Ectodermal cell (in vitro differentiated cells): ENCODE results near the gene UQCRC1.

Experiments used
- H3K27ac ChIP-seq: 2 replicates; pipeline ENCODE4 v1.7.0; 2013; ENCODE audit warnings: mild to moderate bottlenecking, low read depth, low read length; ENCODE audit not compliant: insufficient read depth, poor library complexity, severe bottlenecking
- H3K27me3 ChIP-seq: 2 replicates; pipeline ENCODE4 v1.7.0; 2013; ENCODE audit warnings: mild to moderate bottlenecking, low read length; ENCODE audit not compliant: insufficient read depth, control insufficient read depth, poor library complexity, severe bottlenecking
- H3K36me3 ChIP-seq: one replicate; pipeline ENCODE4 v1.7.0; 2013; ENCODE audit warnings: low read length; ENCODE audit not compliant: control insufficient read depth, insufficient read depth
- H3K4me1 ChIP-seq: one replicate; pipeline ENCODE4 v1.7.0; 2013; ENCODE audit warnings: low read length; ENCODE audit not compliant: control insufficient read depth, insufficient read depth
- H3K4me3 ChIP-seq: 2 replicates; pipeline ENCODE4 v1.7.0; 2013; ENCODE audit warnings: low read depth, low read length, control low read depth; ENCODE audit not compliant: insufficient read depth
- H3K9me3 ChIP-seq: 2 replicates; pipeline ENCODE4 v1.7.0; 2013; ENCODE audit warnings: mild to moderate bottlenecking, low read length, moderate library complexity; ENCODE audit not compliant: control insufficient read depth
- WGBS, 2 experiments: methylation state at CpG; one replicate each; pipeline ENCODE4 v1.1.7; 2013; ENCODE audit warnings: missing lambda C conversion rate in 2 of 2; 5-methylcytosine and 5-hydroxymethylcytosine counted together

The UQCRC1 gene

GRCh38 chr3:48592519-48593087, 16.8 kb downstream of the UQCRC1 start:
- 93 to 95% methylated on average over 21 of the region's 21 CpGs for WGBS, 2 experiments

GRCh38 chr3:48591886-48592518, 17.4 kb downstream of the UQCRC1 start:
- no peaks in the 10 kb centered on the region for H3K36me3 ChIP-seq
- H3K4me3 ChIP-seq, result no peak overlapping the region
- no peak overlapping the region for H3K27ac ChIP-seq
- peaks cover 20% of the 10 kb centered on the region for H3K4me1 ChIP-seq
- peaks cover 18% of the 10 kb centered on the region for H3K27me3 ChIP-seq
- 95% methylated on average over 22 of the region's 22 CpGs for WGBS, 2 experiments
- H3K9me3 ChIP-seq, result no peaks in the 10 kb centered on the region

More at GRCh38 chr3:48592519-48593087, 16.8 kb downstream of the UQCRC1 start:
- H3K4me1 ChIP-seq, result peaks cover 20% of the 10 kb centered on the region
- H3K27me3 ChIP-seq, result peaks cover 18% of the 10 kb centered on the region
- H3K27ac ChIP-seq, result no peak overlapping the region
- no peaks in the 10 kb centered on the region for H3K9me3 ChIP-seq
- H3K4me3 ChIP-seq, result no peak overlapping the region
- no peaks in the 10 kb centered on the region for H3K36me3 ChIP-seq

- no peaks in the 10 kb centered on the region for H3K36me3 ChIP-seq
- 93 to 96% methylated on average over 14 of the region's 14 CpGs for WGBS, 2 experiments
- H3K27ac ChIP-seq, result no peak overlapping the region
- H3K27me3 ChIP-seq, result peaks cover 18% of the 10 kb centered on the region
- H3K9me3 ChIP-seq, result no peaks in the 10 kb centered on the region
- no peak overlapping the region for H3K4me3 ChIP-seq
- peaks cover 20% of the 10 kb centered on the region for H3K4me1 ChIP-seq
Observed at GRCh38 chr3:48591436-48591835, 18.0 kb downstream of the UQCRC1 start.

- H3K9me3 ChIP-seq, result no peaks in the 10 kb centered on the region
- no peaks in the 10 kb centered on the region for H3K27me3 ChIP-seq
- H3K4me1 ChIP-seq, result no peaks in the 10 kb centered on the region
- WGBS, 2 experiments, result 90 to 91% methylated on average over 15 of the region's 15 CpGs
- H3K4me3 ChIP-seq, result no peak overlapping the region
- no peak overlapping the region for H3K27ac ChIP-seq
- no peaks in the 10 kb centered on the region for H3K36me3 ChIP-seq
Observed at GRCh38 chr3:48588230-48588629, 21.2 kb downstream of the UQCRC1 start.

GRCh38 chr3:48587686-48588085, 21.8 kb downstream of the UQCRC1 start:
- no peaks in the 10 kb centered on the region for H3K9me3 ChIP-seq
- no peaks in the 10 kb centered on the region for H3K36me3 ChIP-seq
- H3K4me1 ChIP-seq, result no peaks in the 10 kb centered on the region
- H3K27me3 ChIP-seq, result no peaks in the 10 kb centered on the region
- H3K27ac ChIP-seq, result no peak overlapping the region
- WGBS, 2 experiments, result 94% methylated on average over 11 of the region's 11 CpGs
- no peak overlapping the region for H3K4me3 ChIP-seq

- 93 to 94% methylated on average over 8 of the region's 8 CpGs for WGBS, 2 experiments
- Histone ChIP-seq H3K27ac (no peak overlapping the region), H3K27me3 (no peaks in the 10 kb centered on the region), H3K4me3 (no peak overlapping the region), H3K4me1 (no peaks in the 10 kb centered on the region), H3K9me3 (no peaks in the 10 kb centered on the region), H3K36me3 (no peaks in the 10 kb centered on the region)
Observed at GRCh38 chr3:48585411-48585810, 24.0 kb downstream of the UQCRC1 start.

GRCh38 chr3:48584836-48585235, 24.6 kb downstream of the UQCRC1 start:
- Histone ChIP-seq H3K9me3 (no peaks in the 10 kb centered on the region), H3K36me3 (no peaks in the 10 kb centered on the region), H3K4me1 (no peaks in the 10 kb centered on the region), H3K4me3 (no peak overlapping the region), H3K27me3 (no peaks in the 10 kb centered on the region), H3K27ac (no peak overlapping the region)
- WGBS, 2 experiments, result 93 to 94% methylated on average over 9 of the region's 9 CpGs

GRCh38 chr3:48581621-48582481, 27.6 kb downstream of the UQCRC1 start:
- no peaks in the 10 kb centered on the region for H3K36me3 ChIP-seq
- WGBS, 2 experiments, result 91 to 93% methylated on average over 14 of the region's 14 CpGs
- no peaks in the 10 kb centered on the region for H3K9me3 ChIP-seq
- H3K27ac ChIP-seq, result no peak overlapping the region
- H3K27me3 ChIP-seq, result no peaks in the 10 kb centered on the region
- H3K4me3 ChIP-seq, result no peak overlapping the region
- H3K4me1 ChIP-seq, result no peaks in the 10 kb centered on the region

GRCh38 chr3:48576647-48577046, 32.8 kb downstream of the UQCRC1 start:
- Histone ChIP-seq H3K4me3 (no peak overlapping the region), H3K4me1 (no peaks in the 10 kb centered on the region), H3K27me3 (no peaks in the 10 kb centered on the region), H3K36me3 (no peaks in the 10 kb centered on the region), H3K27ac (no peak overlapping the region), H3K9me3 (no peaks in the 10 kb centered on the region)
- WGBS, 2 experiments, result 91 to 94% methylated on average over 4 of the region's 4 CpGs

- H3K4me3 ChIP-seq, result no peak overlapping the region
- H3K4me1 ChIP-seq, result no peaks in the 10 kb centered on the region
- 94 to 97% methylated on average over 17 of the region's 17 CpGs for WGBS, 2 experiments
- no peaks in the 10 kb centered on the region for H3K9me3 ChIP-seq
- no peak overlapping the region for H3K27ac ChIP-seq
- no peaks in the 10 kb centered on the region for H3K36me3 ChIP-seq
- H3K27me3 ChIP-seq, result no peaks in the 10 kb centered on the region
Observed at GRCh38 chr3:48575366-48575765, 34.1 kb downstream of the UQCRC1 start.
